GM19438 (cell line): ENCODE results near the gene CRABP2.

Experiments used
- ATAC-seq: cut with Tn5 transposase; IDR thresholded peaks from one replicate; pipeline ENCODE4 v1.9.1; 2021; ENCODE audit warnings: low read depth; ENCODE audit not compliant: unreplicated experiment

Gene CRABP2

DNA sequence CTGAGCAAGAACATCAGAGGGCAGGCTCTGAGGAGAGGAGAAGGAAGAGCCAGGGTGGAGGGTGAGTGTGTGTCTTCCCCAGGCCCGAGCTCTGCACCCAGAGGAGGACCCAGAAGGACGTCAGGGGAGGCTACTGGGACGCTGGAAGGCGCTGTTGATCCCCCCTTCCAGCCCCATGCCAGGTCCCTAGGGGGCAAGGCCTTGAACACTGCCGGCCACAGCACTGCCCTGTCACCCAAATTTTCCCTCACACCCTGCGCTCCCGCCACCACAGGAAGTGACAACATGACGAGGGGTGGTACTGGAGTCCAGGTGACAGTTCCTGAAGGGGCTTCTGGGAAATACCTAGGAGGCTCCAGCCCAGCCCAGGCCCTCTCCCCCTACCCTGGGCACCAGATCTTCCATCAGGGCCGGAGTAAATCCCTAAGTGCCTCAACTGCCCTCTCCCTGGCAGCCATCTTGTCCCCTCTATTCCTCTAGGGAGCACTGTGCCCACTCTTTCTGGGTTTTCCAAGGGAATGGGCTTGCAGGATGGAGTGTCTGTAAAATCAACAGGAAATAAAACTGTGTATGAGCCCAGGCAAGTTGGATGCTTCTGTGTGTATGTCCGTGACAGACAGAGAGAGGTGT is 46.3 kb downstream of the CRABP2 start:
- no peak for ATAC-seq

GRCh38 chr1:156658496-156658895 is 46.9 kb downstream of the CRABP2 start:
- ATAC-seq: no peak

- no peak for ATAC-seq
Measured at GRCh38 chr1:156657741-156658319, 47.6 kb downstream of the CRABP2 start.

GRCh38 chr1:156656806-156657740 is 48.3 kb downstream of the CRABP2 start:
- no peak for ATAC-seq

DNA sequence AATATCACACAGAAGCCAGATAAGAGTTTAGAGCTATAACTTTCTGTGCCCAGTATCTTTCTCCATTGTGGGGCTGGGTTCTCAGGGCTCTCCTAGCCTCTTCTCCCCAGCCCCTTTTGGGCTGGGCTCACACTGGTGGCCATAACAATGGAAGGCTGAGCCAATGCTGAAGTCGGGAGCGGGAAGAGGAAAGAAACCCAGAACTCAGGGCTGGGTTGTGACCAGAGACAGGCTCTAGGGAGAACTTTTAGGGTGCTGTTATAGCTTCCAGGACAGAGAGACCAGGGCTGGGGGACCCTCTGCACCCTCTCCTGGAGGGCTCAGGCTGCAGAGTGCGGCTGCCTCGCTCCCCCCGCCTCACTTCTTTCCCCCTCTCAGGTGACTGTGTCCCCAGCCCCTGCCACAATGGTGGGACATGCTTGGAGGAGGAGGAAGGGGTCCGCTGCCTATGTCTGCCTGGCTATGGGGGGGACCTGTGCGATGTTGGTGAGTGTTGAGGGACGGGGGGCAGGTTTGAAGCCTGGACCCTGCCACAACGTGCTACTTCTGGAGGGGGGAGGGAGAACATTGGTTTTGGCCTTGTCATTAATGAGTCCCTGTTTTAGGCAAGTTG is 49.4 kb downstream of the CRABP2 start:
- ATAC-seq: no peak

- no peak for ATAC-seq
Measured at GRCh38 chr1:156655151-156655903, 50.1 kb downstream of the CRABP2 start.

DNA sequence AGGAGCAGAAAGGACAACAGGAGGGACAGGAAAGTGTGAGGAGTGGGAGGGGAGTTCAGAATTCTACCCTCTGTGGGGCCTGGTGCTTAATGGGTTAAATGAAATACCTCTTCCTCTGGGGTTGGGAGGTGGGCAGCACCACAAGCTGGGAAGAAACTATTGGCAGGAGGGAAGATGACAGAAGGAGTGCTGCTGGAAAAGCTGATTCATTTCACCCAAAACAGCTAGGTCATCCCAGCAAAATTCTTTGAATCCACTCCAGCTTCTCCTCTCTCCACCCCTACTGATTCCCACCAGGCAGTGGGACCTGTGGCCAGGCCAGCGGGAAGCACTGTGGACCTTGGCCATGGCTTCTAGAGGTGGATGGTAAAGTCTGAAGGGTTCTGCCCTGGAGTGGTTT is 50.7 kb downstream of the CRABP2 start:
- ATAC-seq: no peak

DNA sequence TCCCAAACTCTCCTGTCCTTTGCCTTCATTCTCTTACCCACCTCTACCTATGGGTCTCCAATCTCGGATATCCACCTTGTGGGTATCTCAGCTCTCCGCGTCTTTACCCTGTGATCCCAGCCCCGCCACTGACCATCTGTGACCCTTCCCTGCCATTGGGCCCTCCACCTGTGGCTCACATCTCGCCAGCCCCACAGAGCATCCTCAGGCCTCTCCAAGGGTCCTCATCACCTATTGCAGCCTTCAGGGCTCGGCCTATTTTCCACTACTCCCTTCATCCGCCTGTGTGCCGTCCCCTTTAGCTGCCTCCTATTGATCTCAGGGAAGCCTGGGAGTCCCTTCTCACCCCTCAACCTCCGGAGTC is 52.4 kb downstream of the CRABP2 start:
- no peak for ATAC-seq

DNA sequence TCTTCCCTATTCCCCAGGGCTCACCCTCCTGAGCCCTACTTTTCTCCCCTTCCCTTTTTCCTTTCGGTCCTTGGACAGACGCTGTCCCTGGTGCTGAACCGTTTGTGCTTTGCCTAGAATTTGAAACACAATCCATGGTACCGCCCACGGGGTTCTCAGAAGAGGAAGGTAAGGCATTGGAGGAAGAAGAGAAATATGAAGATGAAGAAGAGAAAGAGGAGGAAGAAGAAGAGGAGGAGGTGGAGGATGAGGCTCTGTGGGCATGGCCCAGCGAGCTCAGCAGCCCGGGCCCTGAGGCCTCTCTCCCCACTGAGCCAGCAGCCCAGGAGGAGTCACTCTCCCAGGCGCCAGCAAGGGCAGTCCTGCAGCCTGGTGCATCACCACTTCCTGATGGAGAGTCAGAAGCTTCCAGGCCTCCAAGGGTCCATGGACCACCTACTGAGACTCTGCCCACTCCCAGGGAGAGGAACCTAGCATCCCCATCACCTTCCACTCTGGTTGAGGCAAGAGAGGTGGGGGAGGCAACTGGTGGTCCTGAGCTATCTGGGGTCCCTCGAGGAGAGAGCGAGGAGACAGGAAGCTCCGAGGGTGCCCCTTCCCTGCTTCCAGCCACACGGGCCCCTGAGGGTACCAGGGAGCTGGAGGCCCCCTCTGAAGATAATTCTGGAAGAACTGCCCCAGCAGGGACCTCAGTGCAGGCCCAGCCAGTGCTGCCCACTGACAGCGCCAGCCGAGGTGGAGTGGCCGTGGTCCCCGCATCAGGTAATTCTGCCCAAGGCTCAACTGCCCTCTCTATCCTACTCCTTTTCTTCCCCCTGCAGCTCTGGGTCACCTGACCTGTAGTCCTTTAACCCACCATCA is 53.0 kb downstream of the CRABP2 start:
- ATAC-seq: no peak
